MM.1S (cell line): ENCODE data around the gene LMBR1L.

ENCODE experiments used
- CTCF ChIP-seq: fragments of 300-600 bp; sonication (generic); IDR thresholded peaks from 2 replicates; pipeline ENCODE4 v1.5.1; 2016; ENCODE audit warnings: antibody characterized with exemption, low read length, mixed read lengths
- EZH2 ChIP-seq: fragments of 300-600 bp; sonication (generic); optimal IDR thresholded peaks from 2 replicates; pipeline ENCODE3; 2017; ENCODE audit warnings: low read depth, mild to moderate bottlenecking, antibody characterized with exemption, low read length, mixed read lengths
- EZH2phosphoT487 ChIP-seq: fragments of 300-600 bp; sonication (generic); IDR thresholded peaks from 2 replicates; pipeline ENCODE4 v1.6.1; 2018; ENCODE audit warnings: antibody characterized with exemption, low read length

GRCh38 chr12:49051373-49051764 lies 59.3 kb downstream of the LMBR1L start:
- TF ChIP-seq CTCF (no peak), EZH2 (no peak), EZH2phosphoT487 (no peak)
